Mucosa of descending colon (tissue), 3 donors: ENCODE results near the gene CFAP157. TPM values are rescaled to one million over a fixed set of nuclear protein-coding genes. Genes with fewer than 3 reads are reported as not detected.
A peak's percentile ranks its signal among the peaks of the same experiment; 100 is the strongest.

Experiments
- ATAC-seq: fragments of 200-7000 bp; cut with Tn5 transposase; one replicate; pipeline ENCODE4 v1.9.1; 2020; ENCODE audit warnings: mild to moderate bottlenecking, moderate library complexity
- DNase-seq, 3 donors: peaks; one replicate each; pipeline ENCODE4 v3.0.0-alpha.2; 2020
- H3K36me3 ChIP-seq: fragments of 200-600 bp; one replicate; pipeline ENCODE4 v1.8.0; 2021; ENCODE audit warnings: low read depth, mild to moderate bottlenecking
- H3K4me1 ChIP-seq: fragments of 200-600 bp; one replicate; pipeline ENCODE4 v1.8.0; 2021; ENCODE audit warnings: low read depth, mild to moderate bottlenecking
- H3K4me3 ChIP-seq: fragments of 200-600 bp; one replicate; pipeline ENCODE4 v1.8.0; 2021; ENCODE audit warnings: mild to moderate bottlenecking
- H3K9me3 ChIP-seq: fragments of 200-600 bp; one replicate; pipeline ENCODE4 v1.8.0; 2021; ENCODE audit warnings: mild to moderate bottlenecking
- intact Hi-C, 2 donors: fragments of 100-400 bp; cut with DNase I in 1 of 2; cut with micrococcal nuclease in 1 of 2; formaldehyde crosslinking; loops; one replicate each; pipeline versions ENCODE4 v1.11.0 to v1.11.1; 2022; cut with DNase I, micrococcal nuclease
- total RNA-seq, 3 donors: library from RNA; stranded (reverse); fragmentation: NEBNext Ultra II Directional in 2 of 3; extraction: Animal tissue kit (Norgen Biotek cat#: 25700) in 2 of 3; gene quantifications; one replicate each; pipeline versions ENCODE4 v1.2.1 to v1.2.4, GENCODE V29; 2021 to 2023
- TF ChIP-seq, protein P1 (sequence below): fragments of 200-600 bp; IDR thresholded peaks from one replicate; pipeline ENCODE4 v1.8.0; 2022; ENCODE audit warnings: antibody characterized with exemption, mild to moderate bottlenecking
- donor health status: DM: no; HTN: no; CAD: no; lungs with moderate emphysema.
- donor health status: DM: no; HTN: no; CAD: no.
- donor health status: DM: no; HTN: yes; CAD: no.

Gene CFAP157
- total RNA-seq, 3 donors from 2014 or later: 0.12 to 0.28 TPM; not detected in 1

DNA sequence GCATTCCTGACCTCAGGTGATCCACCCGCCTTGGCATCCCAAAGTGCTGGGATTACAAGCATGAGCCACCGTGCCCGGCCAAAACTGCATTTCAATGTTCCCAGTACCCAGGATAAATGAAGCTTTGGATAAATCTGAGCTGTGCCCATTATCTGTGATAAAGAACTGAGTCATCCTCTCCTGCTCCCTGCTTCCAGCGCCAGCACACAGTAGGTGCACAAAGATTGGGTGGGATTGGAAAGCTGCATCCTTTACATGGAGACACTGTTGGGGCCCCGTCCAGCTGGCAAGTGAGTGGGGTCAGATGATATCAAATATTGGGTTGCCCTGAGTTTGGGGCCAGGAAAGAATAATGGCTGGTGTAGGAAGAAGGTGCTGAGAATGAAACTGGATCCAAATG is 54.3 kb downstream of the CFAP157 start:
- no peaks in the 10 kb centered on the region for H3K36me3 ChIP-seq
- intact Hi-C loops: no loop called here
- DNase-seq: no peak
- H3K9me3 ChIP-seq: no peaks in the 10 kb centered on the region
- no peaks in the 10 kb centered on the region for H3K4me1 ChIP-seq
- no peak overlapping the region for H3K4me3 ChIP-seq
- TF ChIP-seq, protein P1, sequence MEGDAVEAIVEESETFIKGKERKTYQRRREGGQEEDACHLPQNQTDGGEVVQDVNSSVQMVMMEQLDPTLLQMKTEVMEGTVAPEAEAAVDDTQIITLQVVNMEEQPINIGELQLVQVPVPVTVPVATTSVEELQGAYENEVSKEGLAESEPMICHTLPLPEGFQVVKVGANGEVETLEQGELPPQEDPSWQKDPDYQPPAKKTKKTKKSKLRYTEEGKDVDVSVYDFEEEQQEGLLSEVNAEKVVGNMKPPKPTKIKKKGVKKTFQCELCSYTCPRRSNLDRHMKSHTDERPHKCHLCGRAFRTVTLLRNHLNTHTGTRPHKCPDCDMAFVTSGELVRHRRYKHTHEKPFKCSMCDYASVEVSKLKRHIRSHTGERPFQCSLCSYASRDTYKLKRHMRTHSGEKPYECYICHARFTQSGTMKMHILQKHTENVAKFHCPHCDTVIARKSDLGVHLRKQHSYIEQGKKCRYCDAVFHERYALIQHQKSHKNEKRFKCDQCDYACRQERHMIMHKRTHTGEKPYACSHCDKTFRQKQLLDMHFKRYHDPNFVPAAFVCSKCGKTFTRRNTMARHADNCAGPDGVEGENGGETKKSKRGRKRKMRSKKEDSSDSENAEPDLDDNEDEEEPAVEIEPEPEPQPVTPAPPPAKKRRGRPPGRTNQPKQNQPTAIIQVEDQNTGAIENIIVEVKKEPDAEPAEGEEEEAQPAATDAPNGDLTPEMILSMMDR: no peak
- no peak for ATAC-seq

DNA sequence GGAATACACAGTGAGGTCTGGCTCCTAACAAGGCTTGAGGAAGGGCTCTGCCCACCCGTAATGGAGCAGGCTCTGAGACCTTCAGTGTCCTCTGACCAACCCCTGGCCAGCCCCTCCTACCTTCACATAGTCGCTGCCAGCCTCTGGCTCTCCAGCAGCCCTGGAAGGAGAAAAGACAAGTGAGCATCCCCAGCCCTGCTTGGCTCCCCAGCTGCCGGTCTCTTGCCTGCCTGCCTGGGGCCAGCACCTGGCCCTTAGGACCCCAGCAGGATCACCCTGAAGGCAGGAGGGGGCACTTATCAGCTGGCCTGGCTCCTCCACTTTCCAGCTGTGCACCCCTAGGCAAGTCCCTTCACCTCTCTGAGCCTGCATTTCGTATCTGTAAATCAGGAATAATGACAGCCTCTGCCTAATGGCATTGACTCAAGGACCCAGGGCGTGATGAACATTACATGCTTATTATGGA is 54.7 kb downstream of the CFAP157 start:
- ATAC-seq: no peak

DNA sequence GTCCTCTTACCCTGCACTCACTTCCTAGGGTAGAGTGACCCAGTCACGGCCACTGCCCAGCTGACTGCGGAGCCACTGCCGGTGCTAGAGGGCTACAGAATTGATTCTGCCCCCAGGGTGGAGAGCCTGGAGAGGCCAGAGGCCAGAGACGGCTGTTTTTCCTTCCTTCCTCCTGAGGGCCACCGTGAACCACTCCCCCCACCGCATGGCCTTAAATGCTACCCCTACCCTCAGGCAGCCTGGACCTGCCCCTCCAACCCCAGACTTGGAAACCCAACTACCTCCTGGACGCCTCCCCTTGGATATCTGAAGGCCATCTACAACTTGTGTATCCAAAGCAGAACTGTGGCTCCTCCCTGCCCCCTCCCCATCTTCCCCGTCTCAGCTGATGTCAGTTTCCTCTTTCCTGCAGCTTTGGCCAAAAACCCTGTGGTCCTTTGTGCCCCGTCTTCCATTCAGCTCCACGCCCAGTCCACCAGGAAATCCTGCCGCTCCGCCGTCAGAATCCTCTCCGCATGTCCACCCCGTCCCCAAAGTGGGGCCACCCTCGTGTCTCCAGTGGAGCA is 55.4 kb downstream of the CFAP157 start:
- DNase-seq: peak in 1 of 3 donors; percentile 43
- no peaks in the 10 kb centered on the region for H3K4me1 ChIP-seq
- ATAC-seq: peak; percentile 39
- H3K36me3 ChIP-seq: no peaks in the 10 kb centered on the region
- H3K9me3 ChIP-seq: no peaks in the 10 kb centered on the region
- intact Hi-C loops: no loop called here
- TF ChIP-seq, protein P1: no peak
- H3K4me3 ChIP-seq: no peak overlapping the region

More for the DNA sequence above, 54.7 kb downstream of the CFAP157 start:
- Histone ChIP-seq H3K36me3 (no peaks in the 10 kb centered on the region), H3K9me3 (no peaks in the 10 kb centered on the region), H3K4me3 (no peak overlapping the region), H3K4me1 (no peaks in the 10 kb centered on the region)
- no peak for DNase-seq
- TF ChIP-seq, protein P1: no peak
- intact Hi-C loops: no loop called here

DNA sequence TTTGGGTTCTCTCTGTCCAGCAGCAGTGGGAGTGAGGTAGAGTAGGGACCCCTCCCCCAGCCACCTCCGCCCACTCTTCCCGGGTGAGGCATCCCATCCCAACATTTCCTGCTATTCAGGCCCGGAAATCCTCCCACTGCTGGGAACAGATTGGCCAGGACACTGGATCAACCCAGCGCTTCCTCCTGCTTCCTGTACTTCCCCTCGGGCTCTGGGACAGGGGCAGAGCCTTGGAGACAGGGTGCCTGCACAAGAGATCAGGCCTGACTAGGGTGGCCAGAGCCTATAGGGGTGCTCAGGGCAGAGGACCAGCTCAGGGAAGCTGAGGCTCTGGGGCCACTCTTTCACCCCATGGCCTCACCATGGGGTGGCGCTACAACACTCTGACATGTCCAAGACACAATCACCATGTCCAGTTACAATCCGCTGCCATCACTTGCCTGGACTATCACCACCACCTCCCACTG is 57.2 kb downstream of the CFAP157 start:
- H3K36me3 ChIP-seq: no peaks in the 10 kb centered on the region
- DNase-seq: peak in 2 of 3 donors; percentile 64 to 76
- H3K9me3 ChIP-seq: no peaks in the 10 kb centered on the region
- no peaks in the 10 kb centered on the region for H3K4me1 ChIP-seq
- TF ChIP-seq, protein P1: no peak
- intact Hi-C loops: no loop called here
- ATAC-seq: peak; percentile 77
- no peak overlapping the region for H3K4me3 ChIP-seq

DNA sequence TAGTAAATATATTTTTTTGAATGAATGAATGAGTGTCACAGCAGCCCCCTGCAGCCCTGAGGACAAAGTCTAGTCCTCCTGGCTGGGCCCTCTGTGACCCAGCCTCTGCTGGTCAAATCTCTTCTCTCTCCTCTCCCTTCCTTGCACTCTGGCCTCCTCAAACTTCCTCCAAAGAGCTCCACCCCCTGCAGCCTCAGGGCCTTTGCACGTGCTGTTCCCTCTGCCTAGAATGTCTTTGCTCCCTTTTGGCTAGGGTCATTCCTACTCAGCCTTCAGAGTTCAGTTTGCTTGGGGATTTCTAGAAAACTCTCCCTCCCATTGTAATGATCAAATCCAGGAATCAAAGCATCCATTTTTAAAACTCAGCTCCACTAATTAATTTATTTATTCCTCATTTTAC is 58.6 kb downstream of the CFAP157 start:
- DNase-seq: no peak
- intact Hi-C loops: no loop called here
- Histone ChIP-seq H3K36me3 (no peaks in the 10 kb centered on the region), H3K4me1 (peaks cover 2% of the 10 kb centered on the region), H3K4me3 (no peak overlapping the region), H3K9me3 (no peaks in the 10 kb centered on the region)
- TF ChIP-seq, protein P1: no peak
- no peak for ATAC-seq

Other genes with a start within 250 kb of the CFAP157 start
- 10 to 100 TPM; 11.8 to 37.1 (median 17.1) TPM for gene STXBP1, start 94.7 kb upstream of the CFAP157 start, total RNA-seq
- 10 to 100 TPM in 2 of 3 donors, 1 to 10 TPM in 1; 5.1 to 10.5 (median 10.3) TPM for gene PTRH1, start 8.7 kb downstream of the CFAP157 start, total RNA-seq
- gene TTC16, start 9.1 kb downstream of the CFAP157 start, total RNA-seq: under 1 TPM in 1 of 3 donors, not detected in 2; 0.31 TPM
- 10 to 100 TPM; 19.7 to 30.2 (median 28.2) TPM for gene TOR2A, start 28.3 kb downstream of the CFAP157 start, total RNA-seq
- gene SH2D3C, start 71.7 kb downstream of the CFAP157 start, total RNA-seq: 1 to 10 TPM; 3.2 to 7.4 (median 4.7) TPM
- 100 to 1,000 TPM in 1 of 3 donors, 10 to 100 TPM in 2; 67.8 to 111 (median 75.9) TPM for gene CDK9, start 79.0 kb downstream of the CFAP157 start, total RNA-seq
- 10 to 100 TPM; 41.0 to 46.5 (median 41.3) TPM for gene FPGS, start 95.9 kb downstream of the CFAP157 start, total RNA-seq
- 10 to 100 TPM; 18.3 to 35.5 (median 34.8) TPM for gene ENG, start 147.7 kb downstream of the CFAP157 start, total RNA-seq
- gene AK1, start 170.7 kb downstream of the CFAP157 start, total RNA-seq: 100 to 1,000 TPM in 2 of 3 donors, 10 to 100 TPM in 1; 66.7 to 157 (median 106) TPM
- 100 to 1,000 TPM; 121 to 266 (median 175) TPM for gene ST6GALNAC6, start 192.6 kb downstream of the CFAP157 start, total RNA-seq
- gene ST6GALNAC4, start 210.1 kb downstream of the CFAP157 start, total RNA-seq: 10 to 100 TPM; 31.0 to 39.2 (median 37.2) TPM
- 1 to 10 TPM in 2 of 3 donors, under 1 TPM in 1; 0.58 to 1.9 (median 1.1) TPM for gene PIP5KL1, start 223.8 kb downstream of the CFAP157 start, total RNA-seq
- gene DPM2, start 230.9 kb downstream of the CFAP157 start, total RNA-seq: 10 to 100 TPM; 23.0 to 30.4 (median 29.4) TPM